ENCODE results near the gene UBE3D. TPM values are rescaled to one million over a fixed set of nuclear protein-coding genes. Genes with fewer than 3 reads are reported as not detected.

UBE3D gene
- total and polyA plus RNA-seq, 2 of the 8 experiments (the other 6 are each of a cell fraction or from before 2014, with no cell fraction given), result 5.7 to 16.3 TPM

- FAIRE-seq, result no peak
- Histone ChIP-seq H4K91ac (replicated peaks; ENCODE audit: insufficient read length, low read length) (no peak overlapping the region), H2AFZ (ENCODE audit: low read length) (no peak overlapping the region)
These were observed 17.8 kb upstream of the UBE3D start for GRCh38 chr6:83083476-83083875.

More at GRCh38 chr6:83083476-83083875, 17.8 kb upstream of the UBE3D start:
- Histone ChIP-seq H3K56ac (replicated peaks; ENCODE audit: insufficient read length, low read depth, low read length) (no peak overlapping the region), H3K4me2 (ENCODE audit: insufficient read depth in 1 of 2, low read depth in 2 of 2, low read length in 2 of 2) (no peak overlapping the region), H3K9me3 (ENCODE audit: insufficient read depth in 2 of 2, low read depth in 1 of 2, low read length in 1 of 2) (no peaks in the 10 kb centered on the region), H2BK12ac (ENCODE audit: low read depth, low read length) (no peak overlapping the region), H3K14ac (ENCODE audit: insufficient read length) (no peak overlapping the region), H2BK5ac (ENCODE audit: low read depth, low read length) (no peak overlapping the region), H3K23me2 (ENCODE audit: low read depth, low read length) (no peaks in the 10 kb centered on the region), H3K36me3 (ENCODE audit: control insufficient read depth in 2 of 4, insufficient read depth in 4 of 4, low read length in 3 of 4) (no peaks in the 10 kb centered on the region), H3K79me2 (ENCODE audit: control insufficient read depth in 1 of 2, insufficient read depth in 2 of 2, low read length in 2 of 2) (peaks cover 0 to 3% of the 10 kb centered on the region in 2 experiments; a peak in 1 of 4 replicates), H2AK5ac (ENCODE audit: low read depth, low read length) (no peak overlapping the region), H3K23ac (ENCODE audit: insufficient read length) (no peak overlapping the region), H3K79me1 (ENCODE audit: low read depth, low read length) (no peaks in the 10 kb centered on the region), H3K9ac (replicated peaks in 1 of 4; ENCODE audit: extremely low read depth in 1 of 4, low read depth in 3 of 4, low read length in 3 of 4) (no peak overlapping the region), H3K4me1 (replicated peaks in 1 of 4; ENCODE audit: control insufficient read depth in 3 of 4, insufficient read depth in 4 of 4, low read length in 3 of 4) (peaks cover 0 to 2% (median 0%) of the 10 kb centered on the region in 4 experiments; a peak in 1 of 7 replicates), H3K27ac (ENCODE audit: low read depth, low read length) (no peak overlapping the region), H2BK20ac (ENCODE audit: low read length) (no peak overlapping the region), H4K8ac (ENCODE audit: extremely low read depth, insufficient read depth, low read length) (no peak overlapping the region), H3K27me3 (replicated peaks in 1 of 4; ENCODE audit: control insufficient read depth in 3 of 4, extremely low read depth in 1 of 4, insufficient read depth in 3 of 4, low read length in 3 of 4) (peaks cover 0 to 1% (median 0%) of the 10 kb centered on the region in 4 experiments; a peak in 1 of 7 replicates), H4K20me1 (replicated peaks in 1 of 2; ENCODE audit: control insufficient read depth in 1 of 2, insufficient read depth in 2 of 2, low read length in 2 of 2) (no peaks in the 10 kb centered on the region), H3K18ac (ENCODE audit: extremely low read depth, low read length) (no peak overlapping the region), H3K4me3 (ENCODE audit: extremely low read depth in 1 of 4, insufficient read depth in 2 of 4, low read depth in 3 of 4, low read length in 4 of 4) (no peak overlapping the region), H2BK15ac (ENCODE audit: low read length) (no peak overlapping the region), H4K5ac (ENCODE audit: insufficient read length, low read depth, low read length) (no peak overlapping the region), H3K4ac (replicated peaks; ENCODE audit: insufficient read length, low read depth, low read length) (no peak overlapping the region), H2BK120ac (replicated peaks; ENCODE audit: low read depth, low read length) (no peak overlapping the region)
- WGBS, 2 experiments (ENCODE audit: extremely low coverage in 1 of 2, insufficient coverage in 1 of 2, insufficient read length in 1 of 2, insufficient replicate concordance in 2 of 2, low coverage in 1 of 2, low lambda C conversion rate in 2 of 2, missing lambda C conversion rate in 1 of 2), result 89% methylated on average over 1 of the region's 1 CpG; no CpG with 5 or more reads in 1 of the 2 experiments
- ChIA-PET CTCF (ENCODE audit: partially characterized antibody) (interaction anchor here (1.0 kb wide), 1 partner anchor 17 kb away, joined by 5 read pairs; no protein-coding TSS in a partner anchor), POLR2A (ENCODE audit: partially characterized antibody) (no interaction called here)
- TF ChIP-seq KDM4A (IDR thresholded peaks at IDR 0.05; ENCODE audit: low read depth, low read length, severe bottlenecking) (no peak), BACH1 (IDR thresholded peaks at IDR 0.05; ENCODE audit: low read length) (no peak), NRF1 (IDR thresholded peaks at IDR 0.05; ENCODE audit: low read depth, low read length) (no peak), EGR1 (IDR thresholded peaks at IDR 0.05; ENCODE audit: borderline replicate concordance, low read depth, low read length) (no peak), ASH2L (IDR thresholded peaks at IDR 0.05; ENCODE audit: low read length) (no peak), SAP30 (IDR thresholded peaks at IDR 0.05; ENCODE audit: insufficient read depth, insufficient replicate concordance, low read length) (no peak)
- TF ChIP-seq, protein P1, sequence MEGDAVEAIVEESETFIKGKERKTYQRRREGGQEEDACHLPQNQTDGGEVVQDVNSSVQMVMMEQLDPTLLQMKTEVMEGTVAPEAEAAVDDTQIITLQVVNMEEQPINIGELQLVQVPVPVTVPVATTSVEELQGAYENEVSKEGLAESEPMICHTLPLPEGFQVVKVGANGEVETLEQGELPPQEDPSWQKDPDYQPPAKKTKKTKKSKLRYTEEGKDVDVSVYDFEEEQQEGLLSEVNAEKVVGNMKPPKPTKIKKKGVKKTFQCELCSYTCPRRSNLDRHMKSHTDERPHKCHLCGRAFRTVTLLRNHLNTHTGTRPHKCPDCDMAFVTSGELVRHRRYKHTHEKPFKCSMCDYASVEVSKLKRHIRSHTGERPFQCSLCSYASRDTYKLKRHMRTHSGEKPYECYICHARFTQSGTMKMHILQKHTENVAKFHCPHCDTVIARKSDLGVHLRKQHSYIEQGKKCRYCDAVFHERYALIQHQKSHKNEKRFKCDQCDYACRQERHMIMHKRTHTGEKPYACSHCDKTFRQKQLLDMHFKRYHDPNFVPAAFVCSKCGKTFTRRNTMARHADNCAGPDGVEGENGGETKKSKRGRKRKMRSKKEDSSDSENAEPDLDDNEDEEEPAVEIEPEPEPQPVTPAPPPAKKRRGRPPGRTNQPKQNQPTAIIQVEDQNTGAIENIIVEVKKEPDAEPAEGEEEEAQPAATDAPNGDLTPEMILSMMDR (IDR thresholded peaks at IDR 0.05; ENCODE audit: control extremely low read depth in 1 of 3, insufficient read depth in 1 of 3, low read depth in 1 of 3, low read length in 3 of 3), result no peak
- DNase-seq (ENCODE audit: low read depth in 1 of 2, low spot score in 2 of 2), result no peak

Measured in H1 (cell line).